CD14-positive monocyte (primary cell): Measurements from ENCODE around the gene LCE4A. TPM values are rescaled to one million over a fixed set of nuclear protein-coding genes. Genes with fewer than 3 reads are reported as not detected.

Experiments used
- DNase-seq, 3 donors: peaks; one replicate each; pipeline ENCODE4 v3.0.0-alpha.2; 2011 to 2022
- H2AFZ ChIP-seq: 2 replicates; pipeline ENCODE4 v1.6.0; 2012; ENCODE audit warnings: mild to moderate bottlenecking, low read depth, low read length, inconsistent platforms; ENCODE audit not compliant: insufficient read depth, poor library complexity, severe bottlenecking
- H3K27ac ChIP-seq, 2 donors: 1 replicate in 1 of 2; 2 replicates in 1 of 2; pipeline ENCODE4 v1.5.1; 2012 to 2013; ENCODE audit warnings: low read length in 2 of 2, control low read depth in 1 of 2, inconsistent platforms in 1 of 2, low read depth in 1 of 2, mild to moderate bottlenecking in 1 of 2
- H3K27me3 ChIP-seq, 2 donors: one replicate each; pipeline versions ENCODE4 v1.6.0 to v1.6.1; 2011 to 2013; ENCODE audit warnings: low read length in 2 of 2; ENCODE audit not compliant: control insufficient read depth in 2 of 2, insufficient read depth in 2 of 2
- H3K36me3 ChIP-seq, 2 donors: replicated peaks in 1 of 2; 1 replicate in 1 of 2; 2 replicates in 1 of 2; pipeline versions ENCODE4 v1.5.1 to v1.6.1; 2012 to 2013; ENCODE audit warnings: low read length in 2 of 2, control low read depth in 1 of 2, inconsistent platforms in 1 of 2, mild to moderate bottlenecking in 1 of 2; ENCODE audit not compliant: insufficient read depth in 2 of 2, control insufficient read depth in 1 of 2
- H3K4me1 ChIP-seq, 2 donors: 1 replicate in 1 of 2; 2 replicates in 1 of 2; pipeline versions ENCODE4 v1.5.1 to v1.6.1; 2012 to 2013; ENCODE audit warnings: low read length in 2 of 2, control low read depth in 1 of 2, inconsistent platforms in 1 of 2, mild to moderate bottlenecking in 1 of 2, moderate library complexity in 1 of 2; ENCODE audit not compliant: insufficient read depth in 2 of 2, control insufficient read depth in 1 of 2
- H3K4me2 ChIP-seq: replicated peaks from 2 replicates; pipeline ENCODE3; 2012; ENCODE audit warnings: low read length, moderate library complexity, mild to moderate bottlenecking; ENCODE audit not compliant: poor library complexity, severe bottlenecking; ENCODE audit errors: extremely low read depth
- H3K4me3 ChIP-seq, 3 experiments: fragments of 200-600 bp in 1 of 3; sonication (generic) in 1 of 3; replicated peaks in 1 of 3; 1 replicate in 2 of 3; 2 replicates in 1 of 3; pipeline ENCODE4 v1.5.1; 2011 to 2013; ENCODE audit warnings: low read length in 3 of 3, mild to moderate bottlenecking in 3 of 3, control low read depth in 2 of 3, low read depth in 2 of 3, inconsistent platforms in 1 of 3, moderate library complexity in 1 of 3
- H3K79me2 ChIP-seq: 2 replicates; pipeline ENCODE4 v1.6.0; 2012; ENCODE audit warnings: mild to moderate bottlenecking, control low read depth, inconsistent platforms, low read length, moderate library complexity; ENCODE audit not compliant: insufficient read depth
- H3K9ac ChIP-seq: 2 replicates; pipeline ENCODE4 v1.6.0; 2017; ENCODE audit warnings: low read length, mild to moderate bottlenecking; ENCODE audit not compliant: insufficient read depth, poor library complexity, severe bottlenecking
- H3K9me3 ChIP-seq, 2 donors: replicated peaks in 1 of 2; 1 replicate in 1 of 2; 2 replicates in 1 of 2; pipeline versions ENCODE4 v1.5.1 to v1.6.1; 2012 to 2013; ENCODE audit warnings: low read length in 2 of 2, control low read depth in 1 of 2; ENCODE audit not compliant: control insufficient read depth in 1 of 2, insufficient read depth in 1 of 2
- H4K20me1 ChIP-seq: 2 replicates; pipeline ENCODE4 v1.6.0; 2012; ENCODE audit warnings: mild to moderate bottlenecking, low read length, control low read depth, moderate library complexity; ENCODE audit not compliant: insufficient read depth
- H3K27ac Mint-ChIP-seq, 7 donors: one replicate each; pipeline ENCODE4 v1.8.0; 2020; ENCODE audit warnings: mild to moderate bottlenecking in 7 of 7, mixed read lengths in 7 of 7, moderate library complexity in 6 of 7, inconsistent platforms in 2 of 7
- H3K27me3 Mint-ChIP-seq, 3 donors: one replicate each; pipeline ENCODE4 v1.8.0; 2021 to 2022; ENCODE audit warnings: low read depth in 3 of 3, mild to moderate bottlenecking in 3 of 3, mixed read lengths in 3 of 3, moderate library complexity in 3 of 3, inconsistent platforms in 1 of 3
- H3K36me3 Mint-ChIP-seq, 2 donors: one replicate each; pipeline ENCODE4 v1.8.0; 2020; ENCODE audit warnings: mixed read lengths in 2 of 2, inconsistent platforms in 1 of 2, mild to moderate bottlenecking in 1 of 2
- H3K4me1 Mint-ChIP-seq: one replicate; pipeline ENCODE4 v1.8.0; 2020; ENCODE audit warnings: mild to moderate bottlenecking, mixed read lengths
- H3K4me3 Mint-ChIP-seq, 2 donors: one replicate each; pipeline ENCODE4 v1.8.0; 2020; ENCODE audit warnings: mild to moderate bottlenecking in 2 of 2, mixed read lengths in 2 of 2, moderate library complexity in 1 of 2
- H3K9me3 Mint-ChIP-seq, 7 donors: one replicate each; pipeline ENCODE4 v1.8.0; 2020 to 2022; ENCODE audit warnings: mixed read lengths in 7 of 7, mild to moderate bottlenecking in 6 of 7, moderate library complexity in 6 of 7, inconsistent platforms in 2 of 7
- intact Hi-C, 2 donors: fragments of 100-400 bp; cut with micrococcal nuclease; formaldehyde crosslinking; loops; one replicate each; pipeline versions ENCODE4 v1.15.0 to v1.15.1; 2023
- polyA plus RNA-seq, 3 donors: library from polyadenylated mRNA; depleted of rRNA in 1 of 3; unstranded in 2 of 3; stranded (reverse) in 1 of 3; fragments of 300-500 nt in 2 of 3; fragments of >200 nt in 1 of 3; fragmentation: Illumina TruSeq in 2 of 3; gene quantifications; 1 replicate in 2 of 3; 2 replicates in 1 of 3; pipeline ENCODE4 v1.2.3, GENCODE V29; 2012 to 2021
- TF ChIP-seq, protein P1 (sequence below): fragments of 200-600 bp; IDR thresholded peaks from one replicate; pipeline ENCODE4 v1.8.0; 2022; ENCODE audit warnings: antibody characterized with exemption, mild to moderate bottlenecking

The LCE4A gene
- polyA plus RNA-seq, 3 donors: not detected

DNA sequence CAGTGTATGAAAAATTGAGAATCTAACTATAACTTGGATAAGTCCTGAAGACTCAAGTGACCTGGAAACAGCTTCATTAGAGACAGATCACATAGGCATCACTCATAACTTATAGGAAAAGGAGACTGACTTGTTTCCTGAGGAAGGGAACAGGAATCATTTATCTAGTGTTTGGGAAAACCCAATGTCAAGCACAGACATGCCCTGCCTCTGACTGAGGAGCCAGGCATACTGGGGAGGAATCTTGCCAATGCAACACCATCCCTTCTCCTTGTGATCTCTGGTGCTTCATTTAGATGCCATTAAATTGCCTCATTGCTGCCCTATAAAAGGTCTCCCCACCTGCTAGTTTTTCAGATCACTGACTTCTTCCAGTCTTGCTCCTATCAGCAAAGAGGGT lies 10.3 kb downstream of the LCE4A start:
- no peak overlapping the region for H3K4me2 ChIP-seq

DNA sequence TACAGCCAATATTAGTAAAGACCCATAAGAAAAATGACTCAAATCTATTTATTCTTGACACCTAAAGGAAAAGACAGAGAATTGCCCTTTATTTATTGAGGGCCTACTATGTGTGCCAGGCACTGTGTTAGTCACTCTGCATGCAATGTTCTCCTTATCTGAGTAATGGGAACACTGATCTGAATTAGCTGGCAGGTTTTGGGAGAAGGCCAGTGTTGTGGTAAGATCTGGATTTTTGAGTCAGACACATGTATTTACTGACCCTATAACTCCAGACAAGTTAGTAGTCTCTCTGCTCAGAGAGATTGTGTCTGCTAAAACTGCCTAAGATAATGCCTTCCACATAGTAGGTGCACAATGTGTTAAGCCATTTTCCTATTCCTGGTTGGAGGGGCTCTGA lies 17.3 kb downstream of the LCE4A start:
- Mint-ChIP-seq H3K36me3 (no peaks in the 10 kb centered on the region), H3K27me3 (peaks cover 3 to 13% (median 9%) of the 10 kb centered on the region in 3 donors), H3K4me1 (no peaks in the 10 kb centered on the region), H3K27ac (no peak overlapping the region), H3K4me3 (no peak overlapping the region), H3K9me3 (no peaks in the 10 kb centered on the region)
- no peak for DNase-seq
- no peaks in the 10 kb centered on the region for H3K79me2 ChIP-seq
- no peak overlapping the region for H2AFZ ChIP-seq
- TF ChIP-seq, protein P1, sequence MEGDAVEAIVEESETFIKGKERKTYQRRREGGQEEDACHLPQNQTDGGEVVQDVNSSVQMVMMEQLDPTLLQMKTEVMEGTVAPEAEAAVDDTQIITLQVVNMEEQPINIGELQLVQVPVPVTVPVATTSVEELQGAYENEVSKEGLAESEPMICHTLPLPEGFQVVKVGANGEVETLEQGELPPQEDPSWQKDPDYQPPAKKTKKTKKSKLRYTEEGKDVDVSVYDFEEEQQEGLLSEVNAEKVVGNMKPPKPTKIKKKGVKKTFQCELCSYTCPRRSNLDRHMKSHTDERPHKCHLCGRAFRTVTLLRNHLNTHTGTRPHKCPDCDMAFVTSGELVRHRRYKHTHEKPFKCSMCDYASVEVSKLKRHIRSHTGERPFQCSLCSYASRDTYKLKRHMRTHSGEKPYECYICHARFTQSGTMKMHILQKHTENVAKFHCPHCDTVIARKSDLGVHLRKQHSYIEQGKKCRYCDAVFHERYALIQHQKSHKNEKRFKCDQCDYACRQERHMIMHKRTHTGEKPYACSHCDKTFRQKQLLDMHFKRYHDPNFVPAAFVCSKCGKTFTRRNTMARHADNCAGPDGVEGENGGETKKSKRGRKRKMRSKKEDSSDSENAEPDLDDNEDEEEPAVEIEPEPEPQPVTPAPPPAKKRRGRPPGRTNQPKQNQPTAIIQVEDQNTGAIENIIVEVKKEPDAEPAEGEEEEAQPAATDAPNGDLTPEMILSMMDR: no peak
- no peaks in the 10 kb centered on the region for H3K27me3 ChIP-seq
- no peak overlapping the region for H3K9ac ChIP-seq
- H3K36me3 ChIP-seq: no peaks in the 10 kb centered on the region
- no peak overlapping the region for H3K4me2 ChIP-seq
- no peaks in the 10 kb centered on the region for H4K20me1 ChIP-seq
- H3K27ac ChIP-seq: no peak overlapping the region
- no peaks in the 10 kb centered on the region for H3K4me1 ChIP-seq
- no peaks in the 10 kb centered on the region for H3K9me3 ChIP-seq
- intact Hi-C loops: no loop called here
- H3K4me3 ChIP-seq: no peak overlapping the region

More for the DNA sequence above, 10.3 kb downstream of the LCE4A start:
- H3K27ac Mint-ChIP-seq: no peak overlapping the region
- H2AFZ ChIP-seq: no peak overlapping the region
- H3K79me2 ChIP-seq: no peaks in the 10 kb centered on the region
- H3K36me3 ChIP-seq: no peaks in the 10 kb centered on the region
- H3K4me1 Mint-ChIP-seq: no peaks in the 10 kb centered on the region
- H3K9me3 Mint-ChIP-seq: peaks cover 2 to 7% (median 4%) of the 10 kb centered on the region in 7 donors
- H3K27me3 Mint-ChIP-seq: peaks cover 3 to 6% (median 4%) of the 10 kb centered on the region in 3 donors
- H3K4me3 Mint-ChIP-seq: no peak overlapping the region
- peaks cover 0 to 3% of the 10 kb centered on the region in 2 donors for H3K9me3 ChIP-seq
- no peak overlapping the region for H3K4me3 ChIP-seq
- H4K20me1 ChIP-seq: no peaks in the 10 kb centered on the region
- H3K4me1 ChIP-seq: no peaks in the 10 kb centered on the region
- H3K9ac ChIP-seq: no peak overlapping the region
- no peaks in the 10 kb centered on the region for H3K27me3 ChIP-seq
- no peak overlapping the region for H3K27ac ChIP-seq
- intact Hi-C loops: no loop called here
- DNase-seq: no peak
- no peaks in the 10 kb centered on the region for H3K36me3 Mint-ChIP-seq
- TF ChIP-seq, protein P1: no peak
